Stimulated activated memory B cell treated with anti-CD40 and anti-IgM and Interleukin-4, amounts not matched to agents 10 μg/mL and 1 μg/mL and 100 μg/mL, for 72 hours (primary cell): ENCODE measurements around the gene HEXB.

ENCODE experiments used
- ATAC-seq: fragments of 150-1000 bp; cut with Tn5 transposase; 2 replicates; pipeline ENCODE4 v1.10.0; 2021
- H3K27ac Mint-ChIP-seq: one replicate; pipeline ENCODE4 v1.8.0; 2022; ENCODE audit warnings: mild to moderate bottlenecking, mixed read lengths
- H3K27me3 Mint-ChIP-seq: one replicate; pipeline ENCODE4 v1.8.0; 2022; ENCODE audit warnings: mixed read lengths
- H3K36me3 Mint-ChIP-seq: one replicate; pipeline ENCODE4 v1.8.0; 2022; ENCODE audit warnings: mixed read lengths
- H3K4me1 Mint-ChIP-seq: one replicate; pipeline ENCODE4 v1.8.0; 2022; ENCODE audit warnings: mixed read lengths
- H3K4me3 Mint-ChIP-seq: one replicate; pipeline ENCODE4 v1.8.0; 2022; ENCODE audit warnings: mild to moderate bottlenecking, moderate library complexity, mixed read lengths
- H3K9me3 Mint-ChIP-seq: one replicate; pipeline ENCODE4 v1.8.0; 2022; ENCODE audit warnings: mixed read lengths

HEXB gene

DNA sequence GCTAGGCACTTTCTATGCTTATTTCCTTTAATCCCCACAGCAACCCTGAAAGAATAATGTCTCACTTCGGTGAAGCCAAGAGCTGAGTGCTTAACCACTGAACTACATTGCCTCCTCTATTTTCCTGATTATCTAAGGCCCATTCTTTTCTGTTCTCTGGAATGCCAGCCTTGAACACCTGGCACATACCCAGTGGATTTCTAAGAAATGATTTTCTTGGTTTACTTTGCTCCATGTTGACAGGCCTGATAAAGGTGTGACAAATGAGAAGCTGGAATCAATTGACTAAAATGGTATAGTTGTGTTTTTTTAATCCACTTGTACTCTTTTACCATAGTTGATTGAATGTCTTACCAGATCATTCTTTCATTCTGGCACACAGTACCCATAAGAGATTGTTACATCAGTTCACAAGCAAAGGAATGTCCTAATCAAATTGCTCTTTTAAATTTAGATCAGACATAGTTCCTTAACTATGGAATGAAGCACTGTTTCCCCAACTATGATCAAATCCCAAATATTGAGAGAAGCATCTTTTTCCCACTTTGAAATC is 35.5 kb upstream of the HEXB start:
- no peaks in the 10 kb centered on the region for H3K36me3 Mint-ChIP-seq
- no peaks in the 10 kb centered on the region for H3K9me3 Mint-ChIP-seq
- no peaks in the 10 kb centered on the region for H3K4me1 Mint-ChIP-seq
- ATAC-seq, result no peak
- no peak overlapping the region for H3K27ac Mint-ChIP-seq
- no peak overlapping the region for H3K4me3 Mint-ChIP-seq
- H3K27me3 Mint-ChIP-seq, result peaks cover 9% of the 10 kb centered on the region

DNA sequence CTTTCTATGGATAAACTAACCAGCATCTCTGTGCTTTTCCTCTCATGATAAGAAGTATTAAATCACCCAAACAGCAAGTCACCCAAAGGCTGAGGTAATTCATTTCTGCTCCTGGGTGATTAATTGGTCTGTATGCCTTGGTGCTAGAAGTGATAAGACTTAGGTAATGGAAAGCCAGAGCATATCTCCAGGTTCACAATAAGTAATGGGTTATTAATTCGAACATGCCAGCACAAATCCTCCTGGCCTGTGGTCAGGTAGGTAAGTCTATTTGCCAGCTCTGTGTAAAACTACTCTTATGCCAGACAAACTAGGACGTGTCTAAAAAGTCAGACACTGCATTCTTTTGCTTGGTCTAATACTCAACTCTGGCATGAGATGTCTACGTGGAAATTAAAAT is 33.3 kb upstream of the HEXB start:
- Mint-ChIP-seq H3K36me3 (no peaks in the 10 kb centered on the region), H3K27ac (no peak overlapping the region), H3K27me3 (peaks cover 12% of the 10 kb centered on the region), H3K9me3 (no peaks in the 10 kb centered on the region), H3K4me3 (no peak overlapping the region), H3K4me1 (no peaks in the 10 kb centered on the region)
- ATAC-seq, result no peak

DNA sequence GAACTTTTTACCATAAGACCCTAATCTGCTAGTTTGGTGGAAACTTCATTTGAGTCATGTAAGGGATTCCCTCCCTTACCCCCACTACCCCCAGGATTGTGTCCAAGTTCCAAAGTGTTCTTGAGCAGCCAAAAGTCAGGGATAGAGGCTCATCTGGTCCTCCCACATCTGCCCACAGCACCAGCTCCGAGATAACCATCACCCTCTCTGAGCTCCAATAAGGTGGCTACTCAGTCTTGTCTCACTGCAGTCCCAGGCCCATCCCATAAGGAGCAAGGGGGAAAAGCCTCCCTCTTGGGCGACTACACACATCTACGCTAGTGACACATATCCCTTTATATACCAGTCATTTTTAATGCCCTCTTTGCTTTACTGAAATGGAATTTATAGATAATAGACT is 32.5 kb upstream of the HEXB start:
- ATAC-seq, result no peak
- Mint-ChIP-seq H3K27me3 (peaks cover 20% of the 10 kb centered on the region), H3K4me3 (no peak overlapping the region), H3K9me3 (no peaks in the 10 kb centered on the region), H3K27ac (no peak overlapping the region), H3K4me1 (no peaks in the 10 kb centered on the region), H3K36me3 (no peaks in the 10 kb centered on the region)

DNA sequence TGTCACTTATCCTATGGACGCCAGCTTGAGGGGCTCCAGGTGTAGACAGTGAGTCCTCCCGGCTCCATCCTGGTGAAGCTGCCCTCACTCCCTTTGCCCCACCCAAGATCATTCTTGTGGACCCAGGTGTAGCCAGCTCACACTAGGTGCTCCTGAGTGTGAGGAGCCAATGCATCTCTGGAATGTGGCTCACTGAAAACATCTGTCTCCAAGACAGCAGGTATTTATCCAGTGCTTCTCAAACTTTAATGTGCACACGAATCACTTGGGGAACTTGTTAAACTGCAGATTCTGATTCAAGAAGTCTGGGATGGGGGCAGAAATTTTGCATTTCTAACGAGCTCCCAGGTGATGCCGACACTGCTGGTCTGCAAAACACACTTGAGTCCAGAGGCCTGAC is 31.0 kb upstream of the HEXB start:
- Mint-ChIP-seq H3K36me3 (no peaks in the 10 kb centered on the region), H3K27ac (no peak overlapping the region), H3K27me3 (peaks cover 27% of the 10 kb centered on the region), H3K9me3 (no peaks in the 10 kb centered on the region), H3K4me3 (no peak overlapping the region), H3K4me1 (no peaks in the 10 kb centered on the region)
- ATAC-seq, result no peak

DNA sequence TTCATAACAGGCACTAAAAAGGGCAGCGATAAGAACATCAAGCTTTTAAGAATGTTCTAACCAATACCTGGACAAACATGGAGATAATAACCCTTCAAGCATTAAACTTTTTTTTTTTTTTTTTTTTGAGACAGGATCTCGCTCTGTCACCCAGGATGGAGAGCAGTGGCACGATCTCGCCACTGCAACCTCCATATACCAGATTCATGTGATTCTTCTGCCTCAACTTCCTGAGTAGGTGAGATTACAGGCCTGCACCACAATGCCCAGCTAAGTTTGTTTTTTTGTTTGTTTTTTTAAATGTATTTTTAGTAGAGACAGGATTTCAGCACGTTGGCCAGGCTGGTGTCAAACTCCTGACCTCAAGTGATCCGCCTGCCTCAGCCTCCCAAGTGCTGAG is 29.8 kb upstream of the HEXB start:
- H3K36me3 Mint-ChIP-seq, result no peaks in the 10 kb centered on the region

DNA sequence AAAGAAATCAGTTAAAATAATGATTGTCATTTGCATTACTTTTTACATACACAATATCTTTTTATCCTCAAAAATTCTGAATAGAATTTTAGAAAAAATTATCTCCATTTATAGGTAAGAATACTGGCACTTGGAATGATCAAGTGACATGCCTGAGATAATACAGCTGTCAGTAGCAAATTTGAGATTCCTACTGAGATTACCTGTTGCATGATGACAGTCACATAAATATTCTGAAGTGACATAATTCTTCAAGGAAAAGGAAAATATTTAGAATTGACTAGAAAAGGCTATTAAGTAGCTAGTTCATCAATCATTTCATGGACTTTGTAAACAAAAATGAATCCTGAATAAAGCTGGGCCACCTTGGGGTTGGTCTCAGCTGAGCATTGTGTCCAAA is 29.3 kb upstream of the HEXB start:
- peaks cover 28% of the 10 kb centered on the region for H3K27me3 Mint-ChIP-seq
- no peaks in the 10 kb centered on the region for H3K36me3 Mint-ChIP-seq
- no peak for ATAC-seq
- no peak overlapping the region for H3K27ac Mint-ChIP-seq
- no peaks in the 10 kb centered on the region for H3K9me3 Mint-ChIP-seq
- H3K4me1 Mint-ChIP-seq, result no peaks in the 10 kb centered on the region
- no peak overlapping the region for H3K4me3 Mint-ChIP-seq

More for the DNA sequence above, 29.8 kb upstream of the HEXB start:
- H3K9me3 Mint-ChIP-seq, result no peaks in the 10 kb centered on the region
- H3K4me3 Mint-ChIP-seq, result no peak overlapping the region
- no peaks in the 10 kb centered on the region for H3K4me1 Mint-ChIP-seq
- peaks cover 33% of the 10 kb centered on the region for H3K27me3 Mint-ChIP-seq
- no peak for ATAC-seq
- no peak overlapping the region for H3K27ac Mint-ChIP-seq

DNA sequence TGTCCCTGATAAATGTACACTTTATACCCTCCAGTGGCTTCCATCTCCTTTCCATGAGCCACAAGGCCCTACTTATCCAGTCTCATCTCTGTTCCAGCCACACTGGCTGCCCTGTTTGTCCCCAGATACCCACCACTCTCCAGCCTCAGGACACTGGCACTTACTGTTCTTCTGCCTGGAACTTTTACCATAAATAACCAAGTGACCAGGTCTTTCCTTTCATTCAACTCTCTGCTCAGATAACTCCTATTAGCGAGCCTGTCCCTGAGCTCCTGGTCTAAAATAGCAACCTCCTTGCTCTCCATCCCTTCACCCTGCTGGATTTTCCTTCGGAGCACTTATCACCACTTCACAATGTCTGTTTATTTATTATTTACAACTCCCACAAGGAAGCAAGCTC is 27.9 kb upstream of the HEXB start:
- H3K4me1 Mint-ChIP-seq, result no peaks in the 10 kb centered on the region
- no peak overlapping the region for H3K4me3 Mint-ChIP-seq
- no peak for ATAC-seq

DNA sequence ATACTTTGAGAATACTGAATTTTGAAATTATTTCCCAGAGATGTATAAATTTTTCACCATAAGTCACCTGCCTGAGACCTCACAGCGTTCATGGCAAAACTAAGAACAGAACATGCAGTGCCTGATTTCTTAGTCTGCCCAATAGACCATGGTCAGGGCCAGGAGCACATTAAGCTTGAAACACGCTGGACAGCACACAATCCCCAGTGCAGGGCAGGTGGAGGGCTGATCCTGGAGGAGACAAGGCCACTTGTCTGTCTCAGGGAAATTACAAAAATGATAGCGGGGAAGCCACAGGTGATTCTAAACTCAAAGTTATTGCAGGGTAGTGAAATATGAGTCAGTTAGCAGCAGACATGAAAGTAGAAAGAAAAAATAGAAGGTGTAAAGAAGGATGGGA is 25.9 kb upstream of the HEXB start:
- H3K36me3 Mint-ChIP-seq, result no peaks in the 10 kb centered on the region
- H3K4me1 Mint-ChIP-seq, result no peaks in the 10 kb centered on the region
- H3K27ac Mint-ChIP-seq, result no peak overlapping the region
- no peaks in the 10 kb centered on the region for H3K9me3 Mint-ChIP-seq
- ATAC-seq, result no peak
- peaks cover 37% of the 10 kb centered on the region for H3K27me3 Mint-ChIP-seq
- H3K4me3 Mint-ChIP-seq, result no peak overlapping the region

More for the DNA sequence above, 27.9 kb upstream of the HEXB start:
- Mint-ChIP-seq H3K36me3 (no peaks in the 10 kb centered on the region), H3K27ac (no peak overlapping the region), H3K27me3 (peaks cover 25% of the 10 kb centered on the region), H3K9me3 (no peaks in the 10 kb centered on the region)

DNA sequence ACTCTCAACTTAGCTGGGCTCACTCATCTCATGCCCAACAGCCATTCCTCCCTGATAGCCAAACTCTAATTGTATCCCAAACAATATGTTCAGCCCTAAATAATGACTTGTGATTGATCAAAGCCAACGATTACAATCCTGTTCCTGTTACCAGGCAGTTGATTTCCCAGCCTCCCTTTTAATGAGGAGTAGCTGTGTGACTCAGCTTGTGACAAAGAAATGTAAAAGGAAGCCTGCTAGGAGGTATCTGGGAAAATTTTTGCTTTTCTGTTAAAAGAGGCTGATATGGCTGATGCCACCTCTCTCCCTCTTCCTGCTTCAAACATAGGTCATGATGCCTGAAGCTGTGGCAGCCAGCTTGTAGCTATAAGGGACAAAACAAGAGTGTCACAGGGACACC is 24.9 kb upstream of the HEXB start:
- no peak overlapping the region for H3K27ac Mint-ChIP-seq
- H3K36me3 Mint-ChIP-seq, result no peaks in the 10 kb centered on the region
- H3K27me3 Mint-ChIP-seq, result peaks cover 37% of the 10 kb centered on the region
- H3K4me3 Mint-ChIP-seq, result no peak overlapping the region
- no peak for ATAC-seq
- H3K9me3 Mint-ChIP-seq, result no peaks in the 10 kb centered on the region
- no peaks in the 10 kb centered on the region for H3K4me1 Mint-ChIP-seq

DNA sequence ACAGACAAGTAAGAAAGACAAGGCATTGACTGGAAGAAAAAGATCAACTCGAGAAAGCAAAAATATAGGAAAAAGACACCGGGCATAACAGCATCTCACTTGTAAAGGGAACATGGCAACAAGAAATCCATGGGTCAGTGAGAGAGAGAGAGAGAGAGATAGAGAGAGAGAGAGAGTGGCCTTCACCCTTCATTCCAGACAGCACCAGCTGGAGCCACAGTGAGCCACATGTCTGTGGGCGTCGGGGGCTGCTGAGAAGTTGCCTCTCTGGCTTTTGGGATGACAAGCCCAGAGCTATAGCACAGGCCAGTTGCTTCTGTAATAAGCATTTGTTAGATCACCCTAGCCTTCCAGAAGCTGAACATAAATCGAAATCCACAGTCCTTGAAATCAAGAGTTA is 24.2 kb upstream of the HEXB start:
- Mint-ChIP-seq H3K9me3 (no peaks in the 10 kb centered on the region), H3K36me3 (no peaks in the 10 kb centered on the region), H3K27me3 (peaks cover 37% of the 10 kb centered on the region), H3K4me1 (no peaks in the 10 kb centered on the region), H3K4me3 (no peak overlapping the region), H3K27ac (no peak overlapping the region)
- ATAC-seq, result no peak

DNA sequence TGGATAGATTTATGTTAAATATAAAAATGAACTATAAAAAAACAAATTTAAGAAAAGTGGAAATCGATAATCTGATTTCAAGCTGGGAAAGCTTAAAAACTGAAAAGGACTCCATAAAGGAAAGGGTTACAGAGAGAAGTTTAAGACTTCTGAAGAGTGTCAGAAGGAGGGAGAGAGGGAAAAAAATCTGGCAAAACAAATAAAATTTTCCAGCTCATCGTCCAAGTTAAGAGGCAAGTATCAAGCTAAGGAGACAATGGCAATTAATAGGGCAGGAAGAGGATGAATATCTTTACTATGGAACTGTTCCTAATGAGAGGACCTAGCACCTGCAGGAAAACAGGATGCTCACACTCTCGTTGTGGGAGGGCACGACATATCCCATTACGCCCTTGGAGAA is 20.5 kb upstream of the HEXB start:
- Mint-ChIP-seq H3K4me1 (no peaks in the 10 kb centered on the region), H3K27ac (no peak overlapping the region), H3K4me3 (no peak overlapping the region), H3K9me3 (no peaks in the 10 kb centered on the region), H3K36me3 (no peaks in the 10 kb centered on the region), H3K27me3 (peaks cover 25% of the 10 kb centered on the region)
- no peak for ATAC-seq

DNA sequence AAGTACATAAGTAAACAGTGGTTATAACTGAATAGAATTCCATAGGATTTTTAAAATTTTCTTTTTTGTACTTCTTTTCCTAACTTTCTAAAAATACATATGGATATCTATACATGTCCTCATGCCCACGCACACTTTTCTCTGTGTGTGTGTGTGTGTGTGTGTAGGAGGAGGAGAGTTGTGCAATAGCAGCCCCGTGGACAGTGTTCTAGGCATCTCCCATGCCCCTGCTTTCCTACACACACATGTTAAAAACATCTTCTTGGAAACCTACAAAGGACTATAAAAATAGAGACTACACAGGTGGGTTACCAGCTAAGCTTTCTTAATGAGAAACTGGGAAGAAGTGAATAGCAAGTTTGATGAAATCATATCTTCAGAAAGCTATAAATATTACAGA is 19.8 kb upstream of the HEXB start:
- peaks cover 3% of the 10 kb centered on the region for H3K36me3 Mint-ChIP-seq
- no peak for ATAC-seq
- no peak overlapping the region for H3K27ac Mint-ChIP-seq

DNA sequence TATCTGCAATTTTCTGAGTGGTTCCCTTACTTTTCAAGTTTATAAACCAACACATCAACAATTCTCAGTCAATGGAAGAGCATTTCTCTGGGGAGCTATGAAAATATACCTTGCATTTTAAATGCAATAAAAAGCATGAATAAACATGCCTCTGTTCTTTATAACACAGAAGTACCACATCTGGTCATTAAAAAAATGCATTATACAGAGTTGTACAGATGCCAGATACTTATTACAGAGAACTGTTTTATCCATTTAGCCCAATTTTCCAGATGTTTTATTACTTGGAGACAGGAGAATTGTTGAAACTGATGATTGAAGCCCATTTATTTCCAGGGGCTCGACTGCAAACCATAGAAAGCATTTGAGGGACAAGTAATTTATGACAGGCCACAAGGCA is 19.2 kb upstream of the HEXB start:
- Mint-ChIP-seq H3K4me1 (no peaks in the 10 kb centered on the region), H3K27me3 (peaks cover 23% of the 10 kb centered on the region), H3K36me3 (peaks cover 4% of the 10 kb centered on the region), H3K9me3 (peaks cover 3% of the 10 kb centered on the region), H3K27ac (no peak overlapping the region), H3K4me3 (no peak overlapping the region)
- ATAC-seq, result no peak

More for the DNA sequence above, 19.8 kb upstream of the HEXB start:
- H3K27me3 Mint-ChIP-seq, result peaks cover 23% of the 10 kb centered on the region
- no peaks in the 10 kb centered on the region for H3K4me1 Mint-ChIP-seq
- H3K9me3 Mint-ChIP-seq, result peaks cover 3% of the 10 kb centered on the region
- H3K4me3 Mint-ChIP-seq, result no peak overlapping the region

DNA sequence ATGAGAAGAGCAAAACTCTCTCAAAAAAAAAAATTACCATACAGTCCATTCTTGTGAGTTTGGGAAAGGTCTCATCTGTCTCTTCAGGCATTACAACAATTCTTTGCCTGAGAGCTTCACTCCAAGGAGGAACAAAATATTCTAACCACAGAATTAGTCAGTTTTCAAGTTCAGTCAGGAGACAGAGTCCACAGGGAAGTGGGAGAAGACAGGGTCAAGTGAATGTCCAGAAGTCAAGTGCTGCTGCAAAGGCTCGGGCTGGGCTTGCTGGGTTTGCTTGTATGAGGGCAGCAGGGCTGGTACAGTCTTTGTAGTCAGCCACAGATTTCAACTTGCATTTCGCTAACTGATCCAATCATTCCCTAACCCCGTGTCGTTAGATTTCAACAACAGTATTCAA is 17.6 kb upstream of the HEXB start:
- peaks cover 3% of the 10 kb centered on the region for H3K9me3 Mint-ChIP-seq

DNA sequence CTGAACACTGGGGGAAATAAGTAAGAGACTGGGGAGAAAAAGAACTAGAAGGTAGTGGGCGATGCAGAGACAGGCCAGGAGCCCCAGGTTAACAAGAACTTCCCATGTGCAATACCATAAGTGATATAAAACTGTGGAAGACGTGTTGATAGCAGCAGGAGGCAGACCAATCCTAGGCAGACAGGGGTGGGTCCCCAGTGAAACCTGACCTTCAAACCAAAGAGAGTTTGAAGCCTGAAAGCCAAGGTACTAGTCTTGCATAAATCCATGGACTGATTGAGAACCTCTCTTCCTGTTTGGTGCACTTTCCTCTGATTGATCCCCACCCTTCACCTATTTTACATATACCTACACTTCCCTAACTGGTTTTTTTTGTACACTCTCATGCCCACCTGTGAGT is 15.2 kb upstream of the HEXB start:
- peaks cover 4% of the 10 kb centered on the region for H3K36me3 Mint-ChIP-seq
- ATAC-seq, result no peak
- H3K27ac Mint-ChIP-seq, result no peak overlapping the region
- H3K27me3 Mint-ChIP-seq, result peaks cover 23% of the 10 kb centered on the region
- no peaks in the 10 kb centered on the region for H3K4me1 Mint-ChIP-seq
- H3K9me3 Mint-ChIP-seq, result peaks cover 3% of the 10 kb centered on the region
- no peak overlapping the region for H3K4me3 Mint-ChIP-seq

More for the DNA sequence above, 17.6 kb upstream of the HEXB start:
- Mint-ChIP-seq H3K27me3 (peaks cover 31% of the 10 kb centered on the region), H3K4me3 (no peak overlapping the region), H3K36me3 (peaks cover 4% of the 10 kb centered on the region), H3K27ac (no peak overlapping the region), H3K4me1 (no peaks in the 10 kb centered on the region)
- no peak for ATAC-seq

DNA sequence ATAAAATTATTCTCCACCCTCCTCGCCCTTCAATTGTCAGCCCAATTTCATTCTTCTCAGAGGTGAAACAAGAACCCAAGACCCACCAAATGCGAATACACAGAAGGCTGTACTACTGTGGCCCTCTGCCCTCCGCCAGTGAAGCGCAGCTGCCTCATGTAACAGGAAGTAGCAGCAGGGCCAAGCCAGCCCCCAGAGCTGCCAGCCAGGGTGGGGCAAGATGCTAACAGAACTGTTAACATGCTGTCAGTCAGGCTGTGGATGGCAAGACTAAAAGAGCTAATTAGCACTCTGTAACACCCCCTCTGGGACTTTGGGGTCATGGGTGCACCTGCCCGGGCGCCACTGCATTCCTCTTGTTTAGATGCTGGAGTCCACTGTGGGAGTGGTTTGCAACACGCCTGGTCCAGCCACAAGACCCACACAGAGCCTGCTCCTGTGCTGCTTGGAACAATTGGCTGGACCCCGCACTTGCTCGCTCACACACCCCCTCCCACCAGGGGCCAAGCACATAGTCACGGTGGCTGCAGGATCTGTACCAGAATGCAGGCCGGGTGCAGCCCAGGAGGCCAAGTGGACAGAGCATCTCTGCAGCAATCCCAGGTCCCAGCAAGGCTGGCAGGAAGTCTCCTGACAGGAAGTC is 14.5 kb upstream of the HEXB start:
- no peak for ATAC-seq

More for the DNA sequence above, 14.5 kb upstream of the HEXB start:
- Mint-ChIP-seq H3K9me3 (peaks cover 3% of the 10 kb centered on the region), H3K27ac (no peak overlapping the region), H3K4me3 (no peak overlapping the region), H3K4me1 (no peaks in the 10 kb centered on the region), H3K36me3 (peaks cover 4% of the 10 kb centered on the region), H3K27me3 (peaks cover 23% of the 10 kb centered on the region)
